Esophagus mucosa (tissue), 1 donor: ENCODE results near the gene UBA1. TPM values are rescaled to one million over a fixed set of nuclear protein-coding genes. Genes with fewer than 3 reads are reported as not detected.

Experiments
- total RNA-seq: library from RNA; stranded (reverse); gene quantifications from one replicate; pipeline ENCODE4 v1.2.4, GENCODE V29; 2023
- donor health status: DM: yes; HTN: yes; CAD: no.

The UBA1 gene
- total RNA-seq, 1 donor from 2014 or later: 190 TPM

Other genes starting within 250 kb of the UBA1 start
- 0.20 TPM for gene RGN, start 115.4 kb upstream of the UBA1 start, total RNA-seq
- 67.4 TPM for gene NDUFB11, start 49.1 kb upstream of the UBA1 start, total RNA-seq
- gene RBM10, start 48.6 kb upstream of the UBA1 start, total RNA-seq: 23.6 TPM
- 80.7 TPM for gene CDK16, start 24.9 kb downstream of the UBA1 start, total RNA-seq
- 13.2 TPM for gene USP11, start 39.2 kb downstream of the UBA1 start, total RNA-seq
- 0.16 TPM for gene ZNF157, start 176.7 kb downstream of the UBA1 start, total RNA-seq